Measurements from ENCODE around the gene CCDC169.
A peak's percentile ranks its signal among the peaks of the same experiment; 100 is the strongest.
"Not testable (repeated sequence)": the region's sequence is repeated elsewhere in the genome, so short reads cannot be mapped to it uniquely, and the experiment has no call there.

The CCDC169 gene

DNA sequence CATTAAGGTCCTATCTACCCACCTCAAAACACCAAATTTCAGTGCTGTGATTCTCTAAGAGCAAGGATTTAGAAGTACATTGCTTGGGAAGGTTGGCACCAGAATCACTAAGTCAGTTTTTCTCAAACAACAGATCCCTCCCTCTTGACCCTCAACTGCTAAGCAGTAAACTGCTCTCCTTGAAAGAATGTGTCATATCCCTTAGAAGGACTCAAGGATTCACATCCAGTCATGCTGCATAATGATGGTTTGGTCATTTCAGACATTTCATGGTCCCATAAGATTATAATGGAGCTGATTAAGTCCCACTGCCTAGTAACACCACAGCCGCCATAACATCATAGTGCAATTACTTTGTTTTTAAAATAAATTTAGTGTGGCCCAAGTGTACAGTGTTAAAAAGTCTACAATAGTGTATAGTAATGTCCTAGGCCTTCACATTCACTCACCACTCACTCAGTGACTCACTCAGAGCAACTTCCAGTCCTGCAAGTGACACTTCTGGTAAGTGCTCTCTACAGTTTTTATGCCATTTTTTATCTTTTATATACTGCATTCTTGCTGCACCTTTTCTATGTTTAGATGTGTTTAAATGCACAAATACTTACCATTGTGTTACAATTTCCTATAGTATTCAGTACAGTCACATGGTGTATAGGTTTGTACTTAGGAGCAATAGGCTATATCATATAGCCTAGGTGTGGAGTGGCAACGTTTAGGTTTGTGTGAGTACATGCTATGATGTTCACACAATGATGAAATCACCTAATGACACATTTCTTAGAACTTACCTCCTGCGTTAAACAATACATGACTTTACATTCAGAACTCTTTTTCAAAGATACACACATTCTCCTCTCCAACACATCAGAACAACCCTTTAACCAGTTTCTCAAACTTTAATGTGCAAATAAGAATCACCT is 15.7 kb upstream of the CCDC169 start:
- no peak for DNase-seq

DNA sequence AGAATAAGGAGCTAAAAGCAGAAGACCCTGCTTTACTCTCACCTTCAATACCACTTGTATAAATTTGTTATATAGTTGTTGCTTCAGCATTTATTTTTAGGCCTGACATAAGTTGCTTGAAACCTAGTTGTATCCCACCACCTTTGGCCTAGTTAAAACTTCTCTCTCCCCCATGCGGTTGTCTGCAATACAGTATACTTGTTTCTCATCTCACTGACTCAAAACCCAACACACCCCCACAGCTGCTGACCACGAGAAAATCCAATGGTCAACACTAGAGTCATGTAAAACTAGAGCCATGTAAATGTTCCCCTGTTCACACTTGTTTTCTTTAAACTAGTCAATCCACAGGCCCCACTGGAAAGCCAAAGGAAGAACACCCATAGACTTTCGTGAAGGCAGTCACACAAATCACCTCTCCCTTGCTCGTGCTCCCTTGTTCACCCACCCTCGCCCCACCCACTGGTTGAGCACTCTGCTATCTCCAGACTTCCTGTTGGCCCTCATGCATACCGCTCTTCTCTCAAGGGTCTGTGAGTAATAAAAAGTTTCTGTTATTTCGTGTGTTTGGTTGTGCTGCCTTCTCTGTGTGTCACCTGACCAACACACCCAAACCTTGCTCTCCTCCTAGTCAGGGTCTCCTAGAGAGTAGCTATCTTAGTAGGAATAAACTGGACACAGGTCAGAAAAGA is 12.9 kb upstream of the CCDC169 start:
- DNase-seq = no peak

DNA sequence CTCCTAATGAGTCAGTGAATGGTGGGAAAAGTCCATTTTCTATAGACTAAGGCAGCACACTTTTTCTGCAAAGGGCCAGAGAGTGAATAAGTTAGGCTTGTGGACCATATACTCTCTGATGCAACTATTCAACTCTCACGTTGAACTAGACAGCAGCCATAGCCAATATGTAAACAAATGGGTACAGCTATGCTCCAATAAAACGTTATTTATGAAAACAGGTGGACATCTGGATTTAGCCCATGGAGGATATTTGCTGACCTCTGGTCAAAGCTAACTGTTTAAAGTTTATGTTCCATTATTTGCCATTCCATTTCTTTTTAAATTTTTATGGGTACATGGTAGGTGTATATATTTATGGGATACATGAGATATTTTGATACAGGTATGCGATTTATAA is 4.7 kb upstream of the CCDC169 start:
- no peak for DNase-seq

DNA sequence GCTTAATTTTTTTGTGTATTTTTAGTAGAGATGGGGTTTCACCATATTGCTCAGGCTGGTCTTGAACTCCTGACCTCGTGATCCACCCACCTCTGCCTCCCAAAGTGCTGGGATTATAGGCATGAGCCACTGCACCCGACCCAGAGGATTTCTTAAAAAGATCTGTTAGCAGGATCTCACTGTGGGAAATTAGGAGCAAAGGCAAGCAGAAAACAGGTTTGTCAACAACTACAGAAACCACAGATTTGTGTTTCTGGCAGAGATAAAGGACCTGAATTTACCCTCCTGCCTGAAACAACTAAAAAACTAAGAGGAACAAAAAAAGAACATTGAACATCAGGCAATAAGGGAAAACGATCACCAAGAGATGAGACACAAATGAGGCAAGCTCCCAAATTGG is 1.9 kb upstream of the CCDC169 start:
- not testable (repeated sequence) for DNase-seq

DNA sequence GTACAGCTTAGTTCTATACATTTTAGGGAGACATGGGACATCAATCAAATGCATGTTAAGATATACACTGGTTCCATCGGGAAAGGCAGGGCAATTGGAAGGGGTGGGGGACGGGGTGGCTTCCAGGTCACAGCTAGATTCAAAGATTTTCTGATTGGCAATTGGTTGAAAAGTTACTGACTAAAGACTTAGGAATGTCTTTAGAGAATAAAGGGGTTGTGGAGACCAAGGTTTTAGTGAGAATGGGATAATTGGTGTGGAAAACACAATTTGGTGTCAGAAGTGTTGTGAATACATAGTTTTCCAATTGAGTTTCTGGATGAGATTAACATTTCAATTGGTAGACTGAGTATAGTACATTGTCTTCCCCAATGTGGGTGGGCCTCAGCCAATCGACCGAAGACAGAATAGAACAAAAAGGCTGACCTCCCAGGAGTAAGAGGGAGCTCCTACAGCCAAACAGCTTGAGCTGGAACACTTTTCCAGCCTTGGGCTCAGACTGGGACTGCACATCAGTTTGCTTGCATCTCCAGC is 988 bp upstream of the CCDC169 start:
- no peak for DNase-seq

DNA sequence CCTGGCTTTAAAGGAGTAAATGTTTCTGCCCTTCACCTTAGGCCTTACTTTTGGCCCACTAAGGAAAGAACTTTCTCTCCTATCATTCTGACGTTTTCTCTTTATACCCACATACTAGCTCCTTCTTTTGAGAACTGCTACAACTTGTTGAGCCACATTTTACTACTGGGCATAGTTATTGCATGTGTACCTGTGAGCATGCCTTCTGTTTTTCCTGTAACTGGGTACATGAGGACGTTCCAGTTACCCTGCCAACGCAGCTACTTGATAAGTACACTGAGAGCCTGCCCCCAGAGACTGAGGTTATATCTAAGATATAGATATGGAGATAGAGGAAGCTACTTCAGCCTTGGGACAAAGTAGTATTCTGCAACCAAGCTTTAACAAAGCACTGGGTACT is 3.5 kb downstream of the CCDC169 start:
- DNase-seq = no peak

DNA sequence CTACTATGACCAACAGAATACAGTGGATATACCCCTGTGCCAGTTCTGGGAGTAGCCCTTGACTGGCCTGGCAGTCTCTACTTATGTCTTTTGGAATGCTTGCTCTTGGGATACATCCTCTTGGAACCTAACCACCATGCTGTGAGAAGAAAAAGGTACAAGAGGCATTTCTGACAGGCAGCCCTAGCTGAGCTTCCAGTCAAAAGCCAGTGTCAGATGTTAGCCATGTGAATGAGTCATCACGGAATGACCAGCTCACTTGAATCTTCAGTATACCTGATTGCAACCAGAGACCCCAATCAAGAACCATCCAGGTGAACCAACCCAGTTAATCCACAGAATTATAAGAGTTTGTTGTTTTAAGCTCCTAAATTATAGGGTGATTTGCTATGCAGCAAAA is 4.1 kb downstream of the CCDC169 start:
- DNase-seq = no peak

DNA sequence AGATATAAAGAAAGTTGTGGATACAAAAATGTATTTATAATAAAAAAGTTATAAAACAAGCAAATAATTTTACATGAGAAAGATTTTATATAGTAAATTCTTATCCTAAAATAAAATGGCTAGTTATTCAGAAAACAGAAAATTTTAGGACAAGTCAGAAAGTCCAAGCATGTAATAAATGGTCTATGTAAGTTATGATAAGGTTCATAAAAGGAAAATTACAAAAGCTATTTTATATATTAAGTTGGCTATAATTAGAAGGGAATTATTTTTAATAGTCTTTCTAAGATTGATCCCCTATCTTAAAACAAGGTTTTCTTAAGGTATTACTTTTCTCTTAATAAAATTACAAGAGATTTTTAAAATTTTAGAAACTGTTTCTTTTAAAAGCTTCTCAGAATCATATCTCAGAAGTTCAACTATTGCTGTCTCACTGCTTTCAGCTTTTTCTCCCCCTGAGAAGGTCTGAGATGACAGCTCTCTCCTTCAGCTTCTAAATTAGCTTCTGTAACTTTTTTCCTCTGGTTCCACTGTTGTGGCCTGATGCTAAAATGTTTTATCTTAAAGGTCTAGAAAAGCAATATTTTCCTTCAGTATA is 8.7 kb downstream of the CCDC169 start:
- no peak for DNase-seq

DNA sequence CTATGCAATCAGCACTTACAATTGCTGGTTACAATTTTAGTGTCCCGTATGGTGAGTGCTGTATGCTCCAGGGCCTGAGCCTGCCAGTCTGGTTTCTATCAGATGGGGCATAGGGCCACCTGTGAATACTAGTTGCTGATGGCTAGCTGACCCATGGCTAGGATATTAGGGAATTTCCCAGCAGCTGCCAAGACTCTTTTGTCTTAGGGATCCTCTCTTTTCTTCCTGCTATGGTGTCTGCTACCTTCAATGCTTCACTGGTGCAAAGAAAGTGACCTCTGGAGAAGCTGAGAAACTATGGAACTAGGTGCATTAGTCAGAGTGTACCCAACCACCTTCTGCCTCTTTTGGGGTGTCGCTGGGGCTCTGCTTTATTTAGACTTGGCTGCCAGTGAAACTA is 11.6 kb downstream of the CCDC169 start:
- no peak for DNase-seq

DNA sequence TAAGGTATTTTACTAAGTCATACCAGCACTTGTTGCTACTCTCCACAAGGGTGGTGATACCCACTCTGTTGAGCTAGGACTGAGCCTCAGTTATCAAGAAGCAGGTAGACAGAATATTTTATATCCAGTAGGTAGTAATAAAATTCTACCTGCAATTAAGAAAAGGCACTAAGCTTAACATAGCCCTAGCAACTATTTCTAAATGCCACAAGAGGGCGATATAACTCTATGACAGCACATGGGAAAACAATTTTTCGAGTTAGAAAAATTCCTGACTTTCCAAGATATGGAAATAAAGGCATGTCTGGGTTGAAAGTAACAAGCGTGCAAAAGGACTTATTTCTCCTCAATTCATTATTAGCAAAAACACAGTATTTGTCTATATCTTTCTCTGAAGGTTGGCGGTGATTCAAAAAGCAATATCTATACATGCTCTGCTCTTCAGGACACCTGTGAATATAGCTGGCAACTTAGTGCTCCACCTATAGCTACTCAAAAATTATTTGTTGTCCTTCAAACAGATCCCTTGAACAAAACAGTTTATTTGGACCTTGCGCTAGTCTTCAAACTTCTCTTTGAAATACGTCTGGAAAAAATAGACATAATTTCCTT is 14.7 kb downstream of the CCDC169 start:
- DNase-seq = peak; percentile 3

DNA sequence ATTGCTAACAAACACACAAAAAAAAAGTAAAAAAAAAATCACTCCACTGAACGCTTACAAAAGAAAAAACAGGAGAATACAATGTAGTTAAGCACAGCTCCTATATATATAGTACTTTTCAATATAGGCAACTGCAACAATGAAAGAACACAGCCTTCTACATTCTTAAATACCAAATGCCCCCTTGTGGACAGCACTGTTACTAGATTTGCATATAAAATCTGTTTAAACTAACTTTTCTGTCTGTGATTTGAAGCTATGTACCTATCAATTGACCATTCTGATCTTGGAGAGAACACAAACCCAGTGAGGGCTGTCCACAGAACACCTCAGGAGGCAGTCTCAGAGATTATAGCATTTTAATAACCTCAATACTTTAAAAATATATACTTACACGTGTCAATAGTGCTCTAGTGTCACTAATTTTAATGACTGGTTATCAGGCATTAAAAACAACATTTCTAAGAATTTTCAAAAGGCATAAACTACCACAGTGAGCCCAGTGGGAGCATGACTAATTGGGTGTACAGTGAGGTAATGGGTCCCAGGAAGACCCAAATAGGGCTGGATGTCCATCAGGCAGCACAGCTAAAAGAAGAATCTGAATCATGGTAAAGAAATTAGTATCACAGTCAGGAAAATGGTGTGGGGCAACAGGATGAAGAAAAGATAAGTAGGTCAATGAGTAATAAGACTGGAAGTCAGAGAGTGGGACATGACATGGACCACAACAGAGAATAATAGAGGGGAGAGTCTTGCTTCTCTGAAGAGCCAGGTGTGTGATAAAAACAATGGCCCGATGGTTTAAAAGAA is 22.2 kb downstream of the CCDC169 start:
- peak; percentile 19 for DNase-seq

DNA sequence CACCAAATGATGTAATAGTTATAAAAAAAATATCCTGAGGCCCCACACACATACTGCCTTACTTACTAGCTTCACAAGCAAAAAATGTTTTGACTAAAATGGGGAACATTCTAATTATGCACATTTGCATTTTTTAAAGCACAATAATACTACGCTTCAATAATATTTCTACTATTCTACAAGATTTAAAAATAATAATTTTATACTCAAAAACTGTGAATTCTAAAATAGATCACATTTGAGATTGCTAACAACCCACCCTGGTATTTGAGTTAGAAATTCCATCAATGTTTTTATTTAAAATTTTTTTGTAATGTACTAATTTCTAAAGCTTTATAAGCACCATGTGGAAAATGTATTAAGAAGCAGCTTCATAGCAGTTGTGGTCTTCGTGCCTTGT is 24.2 kb downstream of the CCDC169 start:
- DNase-seq = no peak

DNA sequence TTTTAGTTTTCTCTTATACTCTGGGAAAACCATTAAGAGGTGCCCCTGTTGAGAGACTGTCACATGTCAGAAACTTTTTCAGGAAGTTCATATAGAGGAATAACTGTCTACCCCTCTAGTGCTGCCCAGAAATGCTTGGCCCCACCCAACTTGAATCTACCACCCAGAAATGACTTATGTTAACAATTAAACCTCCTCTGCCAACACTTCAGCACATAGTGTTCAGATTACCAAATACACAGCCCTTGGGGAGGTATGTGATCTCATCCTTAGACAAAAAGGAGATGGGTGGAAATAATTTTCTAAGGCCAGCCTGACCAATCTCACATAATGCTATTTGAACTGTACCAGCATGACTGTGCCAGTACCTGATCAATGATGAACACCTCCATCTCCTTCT is 35.6 kb downstream of the CCDC169 start:
- DNase-seq = no peak

DNA sequence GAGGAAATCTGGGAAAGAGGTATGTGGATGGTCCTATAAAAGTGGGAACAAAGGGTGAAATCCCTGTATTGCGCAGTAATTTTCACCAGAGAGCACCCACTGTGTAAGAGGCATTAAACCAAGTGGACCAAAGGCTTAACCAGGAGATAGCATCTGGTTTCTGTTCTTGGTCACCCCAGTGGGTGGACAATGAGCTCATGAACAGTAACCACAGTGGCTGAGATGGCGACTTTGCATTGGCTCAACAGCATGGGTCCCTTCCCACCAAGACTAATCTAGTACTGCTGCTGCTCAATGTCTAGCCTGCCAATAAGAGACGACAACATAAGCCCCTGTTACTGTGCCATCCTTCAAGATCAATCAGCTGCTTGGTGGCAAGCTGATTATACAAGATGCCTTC is 36.6 kb downstream of the CCDC169 start:
- no peak for DNase-seq

DNA sequence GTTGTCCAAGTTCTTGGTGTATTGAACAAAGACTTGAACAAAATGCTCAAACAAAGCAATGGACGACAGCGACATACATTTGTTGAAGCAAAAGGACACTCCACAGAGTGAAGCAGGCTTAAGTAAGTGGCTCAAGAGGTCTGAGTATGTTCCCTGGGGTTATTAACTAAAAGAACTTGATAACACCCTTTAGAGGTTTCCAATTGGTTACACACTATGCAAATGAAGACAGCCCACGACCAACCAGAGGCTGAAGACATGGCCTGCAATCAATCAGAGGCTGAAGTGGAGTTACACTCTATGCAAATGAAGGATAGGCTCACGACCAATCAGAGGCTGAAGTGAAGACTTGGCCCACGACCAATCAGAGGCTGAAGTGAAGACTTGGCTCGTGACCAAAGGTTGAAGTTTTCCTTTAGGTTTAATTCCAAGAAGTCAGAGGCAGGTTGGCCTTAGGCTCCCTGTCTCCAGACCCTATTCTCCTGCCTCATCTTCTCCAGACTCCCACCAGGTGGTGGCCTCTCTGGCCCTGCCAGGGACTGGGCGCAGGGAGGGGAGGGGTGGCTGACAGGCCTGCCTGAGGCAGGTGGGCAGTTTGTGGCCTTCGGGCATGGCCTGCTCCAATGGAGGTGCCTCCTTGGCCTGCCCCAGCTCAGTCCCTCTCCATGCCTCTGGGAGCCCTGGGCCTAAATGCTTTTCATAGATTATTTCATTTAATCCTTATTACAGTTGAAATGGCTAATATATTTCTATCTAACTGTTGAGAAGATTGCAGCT is 38.1 kb downstream of the CCDC169 start:
- no peak for DNase-seq

DNA sequence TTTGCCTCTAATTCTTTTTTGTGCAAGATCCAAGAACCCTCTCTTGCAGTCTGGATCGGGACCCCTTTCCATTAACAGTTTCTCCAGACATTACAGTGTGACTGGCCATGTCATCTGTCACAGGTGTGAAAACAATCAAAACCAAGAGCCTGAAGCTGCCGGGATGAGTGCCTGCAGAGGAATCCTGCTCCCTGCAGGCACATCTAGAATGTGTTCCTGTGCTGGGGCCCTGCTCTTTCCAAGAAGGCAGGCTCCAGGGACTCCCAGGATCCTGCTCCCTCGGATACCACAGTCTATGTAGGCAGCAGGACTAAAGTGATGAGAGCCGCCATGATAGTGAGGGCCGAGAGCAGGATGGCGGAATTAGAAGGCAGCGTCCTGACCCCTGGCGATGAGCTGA is 38.8 kb downstream of the CCDC169 start:
- no peak for DNase-seq

DNA sequence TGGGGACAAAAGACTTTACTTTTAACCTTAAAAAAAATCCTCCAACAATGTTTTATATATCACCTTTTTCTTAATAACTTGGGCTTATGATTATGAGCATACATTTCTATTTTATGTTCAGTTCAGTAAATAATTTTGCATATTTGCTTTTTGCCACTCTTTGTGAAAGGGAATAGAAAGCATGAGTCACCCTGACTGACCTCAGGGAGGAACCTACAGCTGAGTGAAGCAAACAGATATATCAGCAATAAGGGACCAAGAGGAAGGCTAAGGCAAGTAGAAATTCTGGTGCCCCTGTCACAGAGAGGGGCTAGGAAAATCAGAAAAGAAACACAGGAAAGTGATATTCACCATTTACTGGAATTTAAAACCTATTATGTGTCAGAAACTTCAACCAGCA is 46.1 kb downstream of the CCDC169 start:
- no peak for DNase-seq

DNA sequence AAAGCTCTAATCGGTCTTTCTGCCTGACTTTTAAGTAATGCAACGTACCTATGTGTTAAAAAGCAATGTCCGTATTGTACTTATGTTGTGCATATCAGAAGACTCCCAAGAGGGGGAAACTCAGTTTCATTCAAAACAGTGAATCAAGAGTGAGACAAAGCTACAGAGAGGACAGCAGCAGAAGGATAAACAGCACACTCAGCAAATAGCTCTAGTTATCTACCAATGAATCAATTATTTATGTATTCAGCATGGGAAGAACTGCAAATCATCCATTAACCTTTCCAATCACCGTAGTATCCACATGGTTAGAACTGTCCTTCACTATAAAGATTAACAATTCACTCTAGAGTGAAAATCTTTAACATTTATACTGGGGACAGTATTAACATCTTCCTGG is 46.6 kb downstream of the CCDC169 start:
- no peak for DNase-seq

DNA sequence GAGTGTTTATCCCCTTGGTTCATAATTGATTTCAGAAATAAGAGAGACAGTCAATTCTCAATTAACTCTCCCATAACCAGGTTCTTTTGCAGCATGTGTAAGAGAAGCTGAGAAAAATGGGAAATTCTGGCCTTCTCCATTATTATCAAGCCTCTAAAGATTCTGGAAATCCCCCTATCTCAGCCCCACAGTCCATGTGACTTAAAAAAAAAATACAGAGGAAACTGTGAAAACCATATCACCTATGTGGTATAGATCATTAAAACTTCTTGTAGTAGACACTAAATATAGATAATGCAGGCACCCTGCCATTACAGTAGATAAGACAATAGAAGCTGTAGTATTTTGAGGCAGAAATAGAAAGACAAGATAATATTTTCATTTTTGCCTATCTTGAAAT is 48.9 kb downstream of the CCDC169 start:
- DNase-seq = no peak

DNA sequence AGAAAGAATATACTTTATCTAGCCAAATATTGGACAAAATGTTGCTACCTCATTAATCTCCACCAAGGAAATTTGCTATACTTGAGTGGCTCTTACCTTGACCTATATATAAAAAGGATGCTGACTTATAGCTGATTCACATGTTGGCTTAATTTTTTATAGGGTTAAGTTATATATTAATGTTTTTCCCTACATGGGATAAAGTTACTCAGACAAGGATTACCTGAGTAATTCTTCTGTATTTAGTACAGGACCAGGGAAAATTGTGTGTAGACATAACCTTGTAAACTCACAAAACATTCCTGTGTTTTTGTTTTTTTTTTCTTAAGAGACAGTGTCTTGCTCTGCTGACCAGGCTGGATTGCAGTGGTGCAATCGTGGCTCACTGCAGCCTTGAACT is 52.6 kb downstream of the CCDC169 start:
- no peak for DNase-seq

DNA sequence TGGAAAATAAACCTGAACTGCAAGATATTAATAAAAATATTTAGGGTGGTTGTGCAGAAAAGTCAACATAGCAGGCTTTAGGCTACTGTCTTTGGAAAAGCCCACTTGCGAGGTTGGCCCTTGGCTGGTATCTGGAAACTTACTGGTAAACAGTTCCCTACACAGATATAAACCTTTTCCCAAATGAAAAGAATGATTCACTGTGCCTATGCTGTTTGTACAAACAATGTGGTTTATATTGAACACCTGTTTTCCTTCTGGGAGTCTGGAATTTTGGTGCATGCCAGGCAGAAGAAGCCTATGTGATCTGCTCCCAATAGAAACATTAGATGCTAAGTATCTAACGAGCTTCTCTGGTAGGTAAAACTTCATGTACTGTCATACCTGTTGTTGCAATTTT is 53.5 kb downstream of the CCDC169 start:
- no peak for DNase-seq

DNA sequence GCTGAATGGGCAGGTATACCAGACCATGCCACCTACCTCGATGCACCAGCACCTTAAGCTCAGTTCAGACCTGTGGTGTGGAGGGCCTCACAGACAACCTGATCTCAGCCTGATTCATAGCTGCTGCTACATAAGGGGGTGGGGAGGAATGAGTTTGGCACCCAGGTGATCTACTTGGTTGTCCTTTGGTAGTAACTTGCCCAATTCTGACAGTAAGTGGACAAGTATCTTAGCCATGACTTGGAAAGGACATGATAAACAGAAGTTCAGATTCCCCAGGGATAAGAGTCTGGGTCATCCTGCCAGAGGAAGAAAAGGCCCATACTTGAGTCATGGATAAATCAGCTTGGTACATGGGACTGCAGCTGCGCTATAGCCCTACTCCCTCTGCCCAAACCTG is 54.9 kb downstream of the CCDC169 start:
- DNase-seq = no peak
